Measurements from ENCODE around the gene PRPSAP2.
"Not testable (repeated sequence)": the region's sequence is repeated elsewhere in the genome, so short reads cannot be mapped to it uniquely, and the experiment has no call there.

Gene PRPSAP2

GRCh38 chr17:18891541-18891940 is 33.6 kb downstream of the PRPSAP2 start:
- DNase-seq = no peak

GRCh38 chr17:18896146-18896545 is 38.2 kb downstream of the PRPSAP2 start:
- DNase-seq = no peak

- DNase-seq = no peak
Observed at GRCh38 chr17:18896947-18897346, 39.0 kb downstream of the PRPSAP2 start.

GRCh38 chr17:18904482-18904881 is 46.6 kb downstream of the PRPSAP2 start:
- no peak for DNase-seq

GRCh38 chr17:18905226-18905625 is 47.3 kb downstream of the PRPSAP2 start:
- no peak for DNase-seq

GRCh38 chr17:18910326-18910725 is 52.4 kb downstream of the PRPSAP2 start:
- no peak for DNase-seq

- no peak for DNase-seq
Observed at GRCh38 chr17:18910881-18911280, 53.0 kb downstream of the PRPSAP2 start.

- DNase-seq = no peak
Observed at GRCh38 chr17:18916816-18917500, 59.0 kb downstream of the PRPSAP2 start.

- no peak for DNase-seq
Observed at GRCh38 chr17:18917506-18918032, 59.6 kb downstream of the PRPSAP2 start.

- DNase-seq = no peak
Observed at GRCh38 chr17:18919963-18920362, 62.0 kb downstream of the PRPSAP2 start.

- DNase-seq = no peak
Observed at GRCh38 chr17:18920911-18921441, 63.0 kb downstream of the PRPSAP2 start.

- DNase-seq = no peak
Observed at GRCh38 chr17:18921485-18921884, 63.6 kb downstream of the PRPSAP2 start.

GRCh38 chr17:18921912-18922451 is 64.1 kb downstream of the PRPSAP2 start:
- DNase-seq = no peak

- not testable (repeated sequence) for DNase-seq
Observed at GRCh38 chr17:18922596-18922995, 64.7 kb downstream of the PRPSAP2 start.

GRCh38 chr17:18925187-18925586 is 67.3 kb downstream of the PRPSAP2 start:
- no peak for DNase-seq

GRCh38 chr17:18928628-18929125 is 70.7 kb downstream of the PRPSAP2 start:
- DNase-seq = no peak

GRCh38 chr17:18932360-18933055 is 74.6 kb downstream of the PRPSAP2 start:
- no peak for DNase-seq

- peak; percentile 3 for DNase-seq
Observed at GRCh38 chr17:18933102-18934058, 75.4 kb downstream of the PRPSAP2 start.

- DNase-seq = no peak
Observed at GRCh38 chr17:18937981-18938691, 80.2 kb downstream of the PRPSAP2 start.

GRCh38 chr17:18938692-18939023 is 80.7 kb downstream of the PRPSAP2 start:
- no peak for DNase-seq

- no peak for DNase-seq
Observed at GRCh38 chr17:18944646-18945045, 86.7 kb downstream of the PRPSAP2 start.

- DNase-seq = no peak
Observed at GRCh38 chr17:18946536-18946935, 88.6 kb downstream of the PRPSAP2 start.

Measured in NCI-H2029 (cell line).